GM18526 (cell line): ENCODE results near the gene DDHD1.

Source experiments
- POLR2A ChIP-seq: IDR thresholded peaks from 3 replicates; pipeline ENCODE4 v1.6.1; 2011; ENCODE audit not compliant: insufficient read length; ENCODE audit errors: extremely low read depth

Gene DDHD1

DNA sequence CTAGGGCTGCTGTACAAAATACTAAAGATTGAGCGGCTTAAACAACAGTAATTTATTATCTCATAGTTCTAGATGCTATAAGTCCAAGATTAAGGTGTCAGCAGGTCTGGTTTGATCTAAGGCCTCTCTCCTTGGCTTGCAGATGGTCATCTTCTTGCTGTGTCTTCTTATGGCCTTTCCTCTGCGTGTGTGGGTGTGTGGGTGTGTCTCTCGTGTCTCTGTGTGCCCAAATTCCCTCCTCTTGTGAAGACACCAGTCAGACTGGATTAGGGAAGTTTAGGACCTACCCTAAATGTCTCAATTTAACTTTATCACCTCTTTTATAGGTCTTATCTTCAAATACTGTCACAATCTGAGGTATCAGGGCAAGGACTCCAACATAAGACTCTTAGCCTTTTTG lies 28.3 kb downstream of the DDHD1 start:
- TF ChIP-seq POLR2A: no peak

GRCh38 chr14:53113989-53114388 lies 39.1 kb downstream of the DDHD1 start:
- no peak for TF ChIP-seq POLR2A

DNA sequence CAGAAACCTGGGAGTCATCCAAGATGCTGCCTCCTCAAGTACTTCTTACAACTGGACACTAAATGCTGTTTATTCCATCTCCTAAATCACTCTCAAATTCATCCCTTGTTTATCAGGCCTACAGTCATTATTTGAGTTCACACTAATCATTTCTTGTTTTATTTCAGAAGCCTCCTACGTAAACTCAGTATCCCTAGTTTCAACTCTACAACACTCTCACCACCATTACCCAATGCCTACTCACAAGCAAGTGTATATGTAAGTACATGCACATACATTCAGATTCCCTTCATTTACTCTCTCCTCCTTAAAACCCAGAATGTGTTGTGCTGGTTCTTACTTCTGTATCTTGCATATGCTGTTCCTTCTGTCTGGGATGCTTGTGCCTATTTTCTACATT lies 43.0 kb downstream of the DDHD1 start:
- no peak for TF ChIP-seq POLR2A

DNA sequence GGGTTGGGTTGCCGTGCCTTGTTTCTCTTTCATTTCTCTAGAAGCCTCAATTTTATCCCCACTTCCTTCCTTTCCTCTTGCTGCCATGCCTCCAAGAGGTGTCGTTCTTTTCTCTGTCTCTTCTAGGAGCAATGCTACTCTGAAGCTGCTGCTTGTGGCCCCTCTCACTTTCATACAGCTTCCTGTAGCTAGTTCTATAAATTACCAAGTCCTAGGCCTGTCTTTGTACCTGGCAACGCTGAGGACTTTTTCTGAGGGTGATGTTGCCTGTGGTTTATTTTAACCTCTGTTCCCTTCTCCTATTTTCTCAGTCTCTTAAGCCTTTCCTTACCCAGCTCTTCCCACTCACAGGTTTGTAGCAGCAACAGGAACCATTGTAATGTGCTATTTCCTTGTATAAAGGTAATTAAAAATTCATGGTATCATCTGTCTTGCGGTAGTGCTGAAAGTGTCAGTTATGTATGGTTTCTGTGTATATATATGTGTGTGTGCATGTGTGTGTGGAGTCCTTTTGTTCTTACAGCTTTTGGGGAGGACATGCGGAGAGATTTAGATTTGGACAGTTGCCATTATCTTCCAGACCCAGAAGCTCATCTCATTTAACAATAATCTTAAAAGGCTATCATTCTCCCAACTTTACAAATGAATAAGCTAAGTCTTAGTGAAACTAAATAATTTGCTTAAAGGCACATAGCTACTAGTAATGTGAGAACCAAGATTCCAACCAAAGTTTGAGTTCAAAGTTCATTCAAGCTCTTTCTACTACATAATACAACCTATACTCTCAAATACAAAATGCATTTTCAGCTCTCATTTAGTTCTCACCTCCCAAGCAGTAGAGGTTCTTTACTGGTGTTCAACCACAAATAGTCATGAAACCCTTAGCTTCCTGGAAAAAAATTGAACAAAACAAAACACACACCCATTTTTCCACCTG lies 43.8 kb downstream of the DDHD1 start:
- TF ChIP-seq POLR2A: peak; percentile 22

DNA sequence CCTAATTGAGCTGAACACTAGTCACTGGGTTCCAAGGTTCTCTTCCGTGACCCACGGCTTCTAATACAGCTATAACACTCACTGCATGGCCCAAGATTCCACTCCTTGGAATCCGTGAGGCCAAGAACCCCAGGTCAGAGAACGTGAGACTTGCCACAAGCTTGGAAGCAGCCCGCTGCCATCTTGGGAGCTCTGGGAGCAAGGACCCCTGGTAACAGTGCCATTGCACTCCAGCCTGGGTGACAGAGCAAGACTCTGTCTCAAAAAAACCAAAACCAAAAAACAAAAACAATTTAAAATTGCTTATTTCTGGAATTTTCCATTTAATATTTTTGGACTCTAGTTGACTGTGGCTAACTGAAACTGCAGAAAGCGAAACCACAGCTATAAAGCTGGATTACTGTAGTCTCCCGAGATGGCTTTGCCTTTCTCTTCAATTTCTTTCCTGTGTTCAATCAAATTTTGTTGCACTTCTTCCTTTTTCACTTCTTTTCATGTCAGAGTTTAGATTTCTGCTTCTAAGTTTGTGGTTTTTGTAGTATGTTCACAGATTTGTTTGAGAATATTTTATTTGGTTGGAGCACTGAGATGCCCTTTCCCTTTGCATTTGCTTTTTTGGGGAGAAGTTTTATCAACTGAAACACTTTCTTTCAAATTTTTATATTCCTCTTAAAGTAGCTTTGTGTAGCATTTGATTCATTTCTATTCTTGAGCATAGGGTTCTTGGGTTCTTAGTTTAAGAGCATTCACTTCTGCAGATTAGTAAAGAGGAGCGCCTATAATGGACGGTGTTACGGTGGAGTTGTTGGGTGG lies 44.6 kb downstream of the DDHD1 start:
- TF ChIP-seq POLR2A: no peak

DNA sequence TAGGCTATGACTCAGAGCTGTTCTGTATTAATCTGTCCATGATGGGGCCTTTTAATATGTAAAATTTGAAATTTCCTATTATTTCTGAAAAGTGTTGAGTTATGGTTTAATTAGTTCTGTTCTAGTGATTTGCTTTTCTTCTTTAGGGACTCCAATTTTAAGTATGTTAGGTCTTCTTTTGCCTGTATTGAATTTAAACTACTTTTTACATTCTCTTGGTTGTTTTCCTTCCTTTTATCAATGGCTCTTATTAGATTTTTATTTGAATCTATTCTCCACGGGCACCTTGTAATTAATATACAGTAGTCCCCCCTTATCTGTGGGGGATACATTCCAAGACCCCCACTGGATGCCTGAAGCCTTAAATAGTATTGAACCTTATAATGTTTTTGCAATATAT lies 46.4 kb downstream of the DDHD1 start:
- TF ChIP-seq POLR2A: no peak

DNA sequence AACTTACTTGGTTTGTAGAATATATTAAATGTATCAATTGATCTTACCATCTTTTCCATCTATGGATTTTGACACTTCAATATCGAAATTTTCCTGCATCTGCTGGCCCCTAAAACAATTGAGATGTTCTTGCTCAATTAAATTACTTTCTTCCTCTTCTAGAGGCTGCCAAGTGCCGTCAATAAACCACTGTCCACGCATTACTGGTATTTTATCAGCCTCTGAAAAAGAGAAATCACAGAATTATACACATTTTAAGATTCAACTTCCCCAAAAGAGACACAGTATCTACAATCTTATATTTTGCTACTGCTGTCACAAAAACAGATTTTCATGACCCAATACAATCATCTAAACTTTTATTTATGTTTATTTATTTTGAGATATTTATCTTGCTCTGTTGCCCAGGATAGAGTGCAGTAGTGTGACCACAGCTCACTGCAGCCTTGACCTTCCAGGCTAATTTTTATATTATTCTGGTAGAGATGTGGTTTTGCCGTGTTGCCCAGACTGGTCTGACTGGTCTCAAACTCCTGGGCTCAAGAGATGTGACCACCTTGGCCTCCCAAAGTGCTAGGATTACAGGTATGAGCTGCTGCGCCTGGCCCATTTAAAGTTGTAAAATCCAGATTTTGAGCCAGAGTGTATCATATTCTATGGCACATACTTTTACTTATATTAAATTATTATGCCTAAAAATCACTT lies 49.3 kb downstream of the DDHD1 start:
- TF ChIP-seq POLR2A: no peak

DNA sequence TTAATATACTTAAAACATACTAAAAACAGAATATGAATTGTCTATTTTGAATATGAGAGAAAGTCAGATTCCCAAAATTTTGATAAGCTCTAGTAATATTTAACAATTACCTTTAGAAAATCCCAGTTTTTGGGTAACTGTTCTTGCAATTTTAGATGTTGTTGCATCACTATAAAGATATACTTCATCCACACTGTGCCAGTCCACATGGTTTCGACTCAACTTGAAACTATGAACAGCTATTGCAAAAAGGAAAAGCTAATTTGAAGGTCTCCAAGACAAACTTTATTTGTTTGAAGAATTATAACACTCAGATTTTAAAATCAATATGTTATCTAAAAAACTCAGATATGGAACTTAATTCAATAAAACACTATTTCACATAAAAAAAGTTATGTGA lies 59.9 kb downstream of the DDHD1 start:
- TF ChIP-seq POLR2A: no peak

DNA sequence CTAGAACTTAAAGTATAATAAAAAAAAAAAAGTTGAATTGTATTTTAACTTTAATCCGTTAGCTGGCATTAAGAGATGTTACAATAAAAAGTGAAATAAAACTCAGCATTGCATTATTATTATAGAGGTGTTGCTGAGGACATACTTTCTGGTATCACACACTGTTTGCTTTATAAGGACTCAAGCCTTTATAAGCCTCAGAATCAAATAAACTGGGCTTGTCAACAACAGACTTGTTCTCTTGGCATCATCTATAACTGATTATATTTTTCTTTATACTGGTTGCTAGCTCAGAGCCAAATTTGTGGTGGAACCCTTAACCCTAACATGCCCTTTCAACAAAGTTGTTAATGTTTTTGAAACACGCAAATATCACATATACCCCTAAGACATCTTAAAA lies 62.3 kb downstream of the DDHD1 start:
- TF ChIP-seq POLR2A: no peak

GRCh38 chr14:53064475-53064874 lies 88.6 kb downstream of the DDHD1 start:
- TF ChIP-seq POLR2A: no peak

DNA sequence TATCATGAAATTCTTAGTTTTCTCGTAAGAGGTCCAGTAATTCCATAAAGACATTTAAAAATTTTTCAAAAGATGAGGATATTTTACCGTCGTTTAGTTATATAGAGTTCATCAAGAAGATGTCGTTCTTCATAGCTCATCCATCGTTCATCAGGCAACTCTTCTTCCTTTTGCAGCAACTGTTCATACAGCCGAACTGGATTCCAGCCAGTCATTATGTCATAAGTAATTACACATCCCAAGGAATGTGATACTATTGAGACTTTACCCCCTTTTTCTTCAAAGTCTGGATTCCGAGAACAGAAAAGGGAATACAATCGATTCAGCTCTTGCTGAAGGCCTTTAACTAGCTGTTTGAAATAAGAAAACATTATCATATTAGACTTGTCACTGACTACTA lies 90.3 kb downstream of the DDHD1 start:
- no peak for TF ChIP-seq POLR2A

- no peak for TF ChIP-seq POLR2A
Measured at GRCh38 chr14:53060046-53060445, 93.1 kb downstream of the DDHD1 start.

GRCh38 chr14:53055003-53055402 lies 98.1 kb downstream of the DDHD1 start:
- no peak for TF ChIP-seq POLR2A

- no peak for TF ChIP-seq POLR2A
Measured at GRCh38 chr14:53054457-53054856, 98.7 kb downstream of the DDHD1 start.

- no peak for TF ChIP-seq POLR2A
Measured at GRCh38 chr14:53048631-53049030, 104.5 kb downstream of the DDHD1 start.
